ENCODE data around the gene ATG4B. TPM values are rescaled to one million over a fixed set of nuclear protein-coding genes. Genes with fewer than 3 reads are reported as not detected.

ATG4B gene
- total RNA-seq, 2 donors from 2014 or later: 126 to 166 TPM

DNA sequence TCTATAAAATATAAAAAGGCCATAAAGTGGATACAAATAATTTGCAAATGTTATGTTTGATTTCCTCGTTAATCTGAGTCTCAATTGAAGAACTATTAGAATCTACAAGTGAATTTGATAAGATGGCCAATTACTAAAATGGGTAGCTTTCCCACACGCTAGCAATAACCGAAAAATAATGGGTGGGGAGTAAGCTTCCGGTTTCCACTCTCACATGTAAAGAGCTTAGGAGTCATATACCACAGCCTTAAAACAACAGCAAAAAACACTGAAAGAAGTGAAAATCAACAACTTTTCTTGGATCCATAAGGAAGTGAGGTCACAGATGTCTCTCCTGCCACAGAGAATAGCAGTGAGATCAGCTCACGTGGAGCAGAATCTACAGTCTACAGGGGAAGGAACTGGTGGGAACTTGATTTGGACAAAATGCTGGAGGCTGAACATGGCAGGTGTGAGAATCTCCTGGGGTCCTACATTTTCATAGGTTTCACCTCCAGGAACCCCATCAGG is 19.1 kb upstream of the ATG4B start:
- Mint-ChIP-seq H3K9me3 (peaks cover 6% of the 10 kb centered on the region), H3K4me3 (no peak overlapping the region), H3K4me1 (peaks cover 16% of the 10 kb centered on the region), H3K36me3 (ENCODE audit: low read depth) (peaks cover 23% of the 10 kb centered on the region), H3K27ac (peak overlapping the region; percentile 65), H3K27me3 (ENCODE audit: insufficient read depth) (no peaks in the 10 kb centered on the region)
- Histone ChIP-seq H3K4me1 (ENCODE audit: control insufficient read depth, insufficient read depth, low read length) (no peaks in the 10 kb centered on the region), H3K27ac (ENCODE audit: low read depth, low read length) (no peak overlapping the region), H3K9ac (ENCODE audit: extremely low read depth, low read length, poor library complexity, severe bottlenecking) (no peak overlapping the region), H3K4me3 (ENCODE audit: low read length) (no peak overlapping the region), H3K27me3 (ENCODE audit: control insufficient read depth, insufficient read depth, low read length, poor library complexity, severe bottlenecking) (no peaks in the 10 kb centered on the region), H3K36me3 (ENCODE audit: control insufficient read depth, insufficient read depth, low read length) (peaks cover 22% of the 10 kb centered on the region), H3K9me3 (ENCODE audit: control insufficient read depth, low read length) (peaks cover 8% of the 10 kb centered on the region)
- TF ChIP-seq, protein P1, sequence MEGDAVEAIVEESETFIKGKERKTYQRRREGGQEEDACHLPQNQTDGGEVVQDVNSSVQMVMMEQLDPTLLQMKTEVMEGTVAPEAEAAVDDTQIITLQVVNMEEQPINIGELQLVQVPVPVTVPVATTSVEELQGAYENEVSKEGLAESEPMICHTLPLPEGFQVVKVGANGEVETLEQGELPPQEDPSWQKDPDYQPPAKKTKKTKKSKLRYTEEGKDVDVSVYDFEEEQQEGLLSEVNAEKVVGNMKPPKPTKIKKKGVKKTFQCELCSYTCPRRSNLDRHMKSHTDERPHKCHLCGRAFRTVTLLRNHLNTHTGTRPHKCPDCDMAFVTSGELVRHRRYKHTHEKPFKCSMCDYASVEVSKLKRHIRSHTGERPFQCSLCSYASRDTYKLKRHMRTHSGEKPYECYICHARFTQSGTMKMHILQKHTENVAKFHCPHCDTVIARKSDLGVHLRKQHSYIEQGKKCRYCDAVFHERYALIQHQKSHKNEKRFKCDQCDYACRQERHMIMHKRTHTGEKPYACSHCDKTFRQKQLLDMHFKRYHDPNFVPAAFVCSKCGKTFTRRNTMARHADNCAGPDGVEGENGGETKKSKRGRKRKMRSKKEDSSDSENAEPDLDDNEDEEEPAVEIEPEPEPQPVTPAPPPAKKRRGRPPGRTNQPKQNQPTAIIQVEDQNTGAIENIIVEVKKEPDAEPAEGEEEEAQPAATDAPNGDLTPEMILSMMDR (conservative IDR thresholded peaks at IDR 0.05): no peak
- DNase-seq: no peak
- WGBS, 2 experiments (ENCODE audit: insufficient coverage in 1 of 2, insufficient read length in 1 of 2): 94 to 95% methylated on average over 5 of the region's 5 CpGs

DNA sequence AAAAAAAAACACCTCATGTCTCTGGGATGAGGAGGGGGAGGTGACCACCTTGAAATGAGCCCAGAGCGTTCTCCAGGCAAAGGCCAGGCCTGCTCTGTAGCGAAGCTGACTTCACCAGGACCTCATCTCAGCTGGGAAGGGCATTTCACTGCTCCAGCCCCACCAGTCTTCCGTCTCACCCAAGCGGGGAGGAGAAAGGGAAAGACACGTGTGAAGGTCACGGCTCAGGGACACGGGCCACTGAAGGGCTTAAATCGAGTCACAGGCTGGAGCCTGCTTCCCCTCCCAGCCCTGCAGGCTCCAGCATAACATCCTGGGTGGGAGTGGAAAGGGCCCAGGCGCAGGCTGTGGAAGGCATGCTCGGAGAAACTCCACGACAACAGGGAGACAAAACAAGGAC is 18.7 kb upstream of the ATG4B start:
- Mint-ChIP-seq H3K4me1 (peaks cover 16% of the 10 kb centered on the region), H3K27ac (peak overlapping the region; percentile 65), H3K27me3 (ENCODE audit: insufficient read depth) (no peaks in the 10 kb centered on the region), H3K36me3 (ENCODE audit: low read depth) (peaks cover 26% of the 10 kb centered on the region), H3K4me3 (no peak overlapping the region), H3K9me3 (peaks cover 6% of the 10 kb centered on the region)
- H3K4me3 ChIP-seq (ENCODE audit: low read length): no peak overlapping the region
- WGBS, 2 experiments (ENCODE audit: insufficient coverage in 1 of 2, insufficient read length in 1 of 2): 91 to 94% methylated on average over 10 to 11 of the region's 11 CpGs
- no peak overlapping the region for H3K27ac ChIP-seq (ENCODE audit: low read depth, low read length)
- no peak overlapping the region for H3K9ac ChIP-seq (ENCODE audit: extremely low read depth, low read length, poor library complexity, severe bottlenecking)
- H3K36me3 ChIP-seq (ENCODE audit: control insufficient read depth, insufficient read depth, low read length): peaks cover 22% of the 10 kb centered on the region
- peaks cover 8% of the 10 kb centered on the region for H3K9me3 ChIP-seq (ENCODE audit: control insufficient read depth, low read length)
- TF ChIP-seq, protein P1 (conservative IDR thresholded peaks at IDR 0.05): no peak
- no peak for DNase-seq
- no peaks in the 10 kb centered on the region for H3K4me1 ChIP-seq (ENCODE audit: control insufficient read depth, insufficient read depth, low read length)
- H3K27me3 ChIP-seq (ENCODE audit: control insufficient read depth, insufficient read depth, low read length, poor library complexity, severe bottlenecking): no peaks in the 10 kb centered on the region

DNA sequence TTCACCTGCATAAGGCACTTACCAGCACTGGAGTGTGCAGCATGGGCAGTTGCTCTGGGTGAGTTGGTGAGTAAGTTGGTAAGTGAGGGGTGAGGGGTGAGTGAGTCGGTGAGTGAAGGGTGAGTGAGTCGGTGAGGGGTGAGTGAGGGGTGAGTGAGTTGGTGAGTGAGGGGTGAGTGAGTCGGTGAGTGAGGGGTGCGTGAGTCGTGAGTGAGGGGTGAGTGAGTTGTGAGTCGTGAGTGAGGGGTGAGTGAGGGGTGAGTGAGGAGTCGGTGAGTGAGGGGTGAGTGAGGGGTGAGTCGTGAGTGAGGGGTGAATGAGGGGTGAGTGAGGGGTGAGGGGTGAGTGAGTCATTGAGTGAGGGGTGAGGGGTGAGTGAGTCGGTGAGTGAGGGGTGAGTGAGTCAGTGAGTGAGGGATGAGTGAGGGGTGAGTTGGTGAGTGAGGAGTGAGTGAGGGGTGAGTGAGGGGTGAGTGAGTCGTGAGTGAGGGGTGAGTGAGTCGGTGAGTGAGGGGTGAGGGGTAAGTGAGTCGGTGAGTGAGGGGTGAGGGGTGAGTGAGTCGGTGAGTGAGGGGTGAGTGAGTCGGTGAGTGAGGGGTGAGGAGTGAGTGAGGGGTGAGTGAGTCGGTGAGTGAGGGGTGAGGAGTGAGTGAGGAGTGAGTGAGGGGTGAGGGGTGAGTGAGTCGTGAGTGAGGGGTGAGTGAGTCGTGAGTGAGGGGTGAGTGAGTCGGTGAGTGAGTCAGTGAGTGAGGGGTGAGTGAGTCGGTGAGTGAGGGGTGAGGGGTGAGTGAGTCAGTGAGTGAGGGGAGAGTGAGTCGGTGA is 17.7 kb upstream of the ATG4B start:
- H3K4me1 ChIP-seq (ENCODE audit: control insufficient read depth, insufficient read depth, low read length): no peaks in the 10 kb centered on the region
- TF ChIP-seq, protein P1 (conservative IDR thresholded peaks at IDR 0.05): no peak
- Mint-ChIP-seq H3K27ac (peak overlapping the region; percentile 65), H3K9me3 (peaks cover 6% of the 10 kb centered on the region), H3K4me1 (peaks cover 16% of the 10 kb centered on the region), H3K36me3 (ENCODE audit: low read depth) (peaks cover 29% of the 10 kb centered on the region), H3K4me3 (no peak overlapping the region), H3K27me3 (ENCODE audit: insufficient read depth) (no peaks in the 10 kb centered on the region)
- no peak overlapping the region for H3K9ac ChIP-seq (ENCODE audit: extremely low read depth, low read length, poor library complexity, severe bottlenecking)
- no peak for DNase-seq
- H3K27ac ChIP-seq (ENCODE audit: low read depth, low read length): no peak overlapping the region
- peaks cover 8% of the 10 kb centered on the region for H3K9me3 ChIP-seq (ENCODE audit: control insufficient read depth, low read length)
- H3K27me3 ChIP-seq (ENCODE audit: control insufficient read depth, insufficient read depth, low read length, poor library complexity, severe bottlenecking): no peaks in the 10 kb centered on the region
- peaks cover 28% of the 10 kb centered on the region for H3K36me3 ChIP-seq (ENCODE audit: control insufficient read depth, insufficient read depth, low read length)
- no peak overlapping the region for H3K4me3 ChIP-seq (ENCODE audit: low read length)
- WGBS, 2 experiments (ENCODE audit: insufficient coverage in 1 of 2, insufficient read length in 1 of 2): 91 to 93% methylated on average over 9 to 16 of the region's 20 CpGs
